GM12878 (cell line): ENCODE data around the gene OSMR. TPM values are rescaled to one million over a fixed set of nuclear protein-coding genes. Genes with fewer than 3 reads are reported as not detected.

Source experiments
- CUX1 ChIP-seq: IDR thresholded peaks from 2 replicates; pipeline ENCODE4 v1.6.1; 2012; ENCODE audit warnings: improper control_type of control experiment, low read depth, low read length; ENCODE audit not compliant: insufficient replicate concordance
- MEF2B ChIP-seq: fragments of 450-650 bp; IDR thresholded peaks from 2 replicates; pipeline ENCODE4 v1.6.1; 2018; ENCODE audit warnings: mild to moderate bottlenecking, moderate library complexity; ENCODE audit not compliant: partially characterized antibody, poor library complexity, severe bottlenecking
- NKRF ChIP-seq: fragments of 450-650 bp; conservative IDR thresholded peaks from 2 replicates; pipeline ENCODE4 v1.6.1; 2017; ENCODE audit warnings: mild to moderate bottlenecking, moderate library complexity
- TCF7 ChIP-seq: IDR thresholded peaks from 2 replicates; pipeline ENCODE4 v1.6.1; 2014; ENCODE audit warnings: antibody characterized with exemption, borderline replicate concordance
- polyA plus RNA-seq, 11 experiments: library from polyadenylated mRNA; depleted of rRNA in 4 of 11; unstranded in 6 of 11; stranded (reverse) in 5 of 11; fragments of >200 nt; fragmentation: Nextera tagmentation in 4 of 11; fragmentation: Illumina TruSeq in 1 of 11; extraction: Ambion mirVana in 4 of 11; extraction: Trizol in 1 of 11; gene quantifications; 1 replicate in 1 of 11; 2 replicates in 10 of 11; pipeline versions ENCODE4 v1.2.1 to v1.2.3, GENCODE V29; 2011 to 2016; ENCODE audit warnings: inconsistent platforms in 2 of 11, missing spikeins in 2 of 11, low read depth in 1 of 11
- total RNA-seq, 4 experiments: library from RNA; depleted of rRNA in 3 of 4; stranded (reverse); fragments of >200 nt in 3 of 4; fragmentation: Illumina TruSeq in 1 of 4; extraction: Trizol in 1 of 4; gene quantifications; 2 replicates each; pipeline versions ENCODE4 v1.2.1 to v1.2.3, GENCODE V29; 2013 to 2021

OSMR gene
- total and polyA plus RNA-seq, 10 of the 15 experiments (the other 5 are each of a cell fraction or from before 2014, with no cell fraction given): 0.03 to 0.05 TPM; not detected in 8

- no peak for TF ChIP-seq NKRF
- TF ChIP-seq CUX1: no peak
- no peak for TF ChIP-seq TCF7
- no peak for TF ChIP-seq MEF2B
Observed at GRCh38 chr5:38923661-38924451, 78.0 kb downstream of the OSMR start (continued).
